BLaER1 treated with 17β-estradiol and CSF1 and Interleukin-3, amounts not matched to agents 10 nM and 100 nM (cell line): ENCODE results near the gene ATRX.
"Not testable (repeated sequence)": the region's sequence is repeated elsewhere in the genome, so short reads cannot be mapped to it uniquely, and the experiment has no call there.

Experiments
- H3K27ac ChIP-seq, 11 experiments: shearing (Covaris generic); formaldehyde crosslinking; 2 replicates each; pipeline ENCODE4 v1.8.1; 2022
- H3K27me3 ChIP-seq, 11 experiments: shearing (Covaris generic); formaldehyde crosslinking; 2 replicates each; pipeline ENCODE4 v1.8.1; 2022
- H3K36me3 ChIP-seq, 11 experiments: shearing (Covaris generic); formaldehyde crosslinking; 2 replicates each; pipeline ENCODE4 v1.8.1; 2022
- H3K4me1 ChIP-seq, 10 experiments: shearing (Covaris generic); formaldehyde crosslinking; 2 replicates each; pipeline ENCODE4 v1.8.1; 2022
- H3K4me2 ChIP-seq, 11 experiments: shearing (Covaris generic); formaldehyde crosslinking; 2 replicates each; pipeline ENCODE4 v1.8.1; 2022
- H3K4me3 ChIP-seq, 10 experiments: shearing (Covaris generic); formaldehyde crosslinking; 2 replicates each; pipeline ENCODE4 v1.8.1; 2022
- H3K9ac ChIP-seq, 11 experiments: shearing (Covaris generic); formaldehyde crosslinking; 2 replicates each; pipeline ENCODE4 v1.8.1; 2022
- H3K9me3 ChIP-seq, 11 experiments: shearing (Covaris generic); formaldehyde crosslinking; replicated peaks in 1 of 11; 2 replicates each; pipeline ENCODE4 v1.8.1; 2022
- H4K20me1 ChIP-seq, 11 experiments: shearing (Covaris generic); formaldehyde crosslinking; 2 replicates each; pipeline ENCODE4 v1.8.1; 2022
- Cebpa-rat ChIP-seq, 11 experiments: shearing (Covaris generic); IDR thresholded peaks; 2 replicates each; pipeline ENCODE4 v1.8.1; 2022

Gene ATRX

DNA sequence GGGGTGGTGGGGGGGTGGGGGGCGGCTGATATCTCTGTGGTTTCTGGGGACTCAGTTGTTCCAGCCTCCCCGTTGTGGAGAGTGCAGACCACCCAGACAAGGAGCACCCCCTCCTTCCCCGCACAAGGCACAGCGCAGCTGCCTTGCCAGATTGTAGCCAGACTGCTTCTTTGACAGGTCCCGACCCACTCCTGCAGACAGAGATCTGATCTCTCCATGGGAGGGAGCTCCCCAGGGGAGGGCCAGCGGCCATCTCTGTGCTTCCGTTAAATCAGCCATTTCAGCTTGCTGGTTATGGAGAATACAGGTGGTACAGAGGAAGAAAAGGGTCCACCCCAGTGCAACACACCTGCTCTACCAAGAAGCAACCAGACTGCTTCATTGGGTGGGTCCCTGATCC, 258.0 kb downstream of the ATRX start:
- Histone ChIP-seq H3K4me3 (no peak overlapping the region), H3K27me3 (peaks cover 36 to 97% (median 83%) of the 10 kb centered on the region in 11 experiments), H3K36me3 (peaks cover 6 to 37% (median 25%) of the 10 kb centered on the region in 11 experiments; a peak in 15 of 22 replicates), H3K9me3 (peaks cover 19 to 30% (median 23%) of the 10 kb centered on the region in 11 experiments), H3K4me2 (no peak overlapping the region), H3K4me1 (no peaks in the 10 kb centered on the region), H3K27ac (no peak overlapping the region), H4K20me1 (peaks cover 0 to 17% (median 4%) of the 10 kb centered on the region in 11 experiments; a peak in 9 of 22 replicates), H3K9ac (no peak overlapping the region)
- TF ChIP-seq Cebpa-rat (IDR thresholded peaks at IDR 0.05) = no peak

DNA sequence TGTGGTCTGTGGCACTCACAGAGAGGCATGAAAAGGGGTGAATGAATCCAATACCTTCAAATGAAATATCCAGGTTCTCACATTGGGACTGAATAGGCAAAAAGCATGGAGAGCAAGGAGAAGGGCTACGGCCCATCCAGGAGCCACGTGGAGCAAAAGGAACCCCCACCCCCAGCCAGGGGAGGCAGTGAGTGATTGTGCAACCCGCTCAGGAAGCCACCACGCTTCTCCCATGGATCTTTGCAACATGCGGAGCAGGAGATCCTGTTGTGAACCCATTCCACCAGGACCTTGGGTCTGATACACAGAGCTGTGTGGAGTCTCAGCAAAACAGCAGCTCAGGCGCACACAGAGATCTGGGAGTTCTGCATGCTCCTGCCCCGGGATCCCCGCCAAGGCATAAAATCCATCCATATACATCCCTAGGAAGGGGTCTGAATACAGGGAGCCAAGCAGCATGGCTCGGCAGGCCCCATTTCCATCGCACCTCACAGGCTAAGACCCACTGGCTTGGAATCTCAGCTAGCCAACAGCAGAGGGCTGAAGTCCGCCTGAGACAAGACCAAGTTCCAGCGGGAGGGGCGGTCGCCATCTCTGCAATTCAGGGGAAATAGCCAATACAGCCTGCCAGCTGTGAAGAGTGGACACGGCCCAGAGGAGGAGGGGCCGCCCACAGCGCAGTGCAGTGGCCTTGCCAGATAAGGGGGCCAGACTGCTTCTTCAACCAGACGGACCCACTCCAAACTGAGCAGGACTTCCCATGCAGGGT, 258.6 kb downstream of the ATRX start:
- TF ChIP-seq Cebpa-rat (IDR thresholded peaks at IDR 0.05) = no peak
- H3K9me3 ChIP-seq = peaks cover 16 to 24% (median 18%) of the 10 kb centered on the region in 11 experiments
- no peak overlapping the region for H3K9ac ChIP-seq
- no peak overlapping the region for H3K4me2 ChIP-seq
- H4K20me1 ChIP-seq = peaks cover 0 to 17% (median 4%) of the 10 kb centered on the region in 11 experiments; a peak in 9 of 22 replicates
- no peak overlapping the region for H3K27ac ChIP-seq
- H3K4me3 ChIP-seq = no peak overlapping the region
- no peaks in the 10 kb centered on the region for H3K4me1 ChIP-seq
- H3K27me3 ChIP-seq = peaks cover 32 to 97% (median 83%) of the 10 kb centered on the region in 11 experiments
- H3K36me3 ChIP-seq = peaks cover 11 to 41% (median 29%) of the 10 kb centered on the region in 11 experiments; a peak in 18 of 22 replicates

GRCh38 chrX:77519765-77520164, 266.3 kb downstream of the ATRX start:
- Histone ChIP-seq H4K20me1 (peaks cover 0 to 6% (median 0%) of the 10 kb centered on the region in 11 experiments; a peak in 2 of 22 replicates), H3K9me3 (peaks cover 27 to 56% (median 37%) of the 10 kb centered on the region in 11 experiments), H3K27me3 (peaks cover 19 to 100% (median 73%) of the 10 kb centered on the region in 11 experiments; a peak in 21 of 22 replicates), H3K36me3 (peaks cover 46 to 82% (median 68%) of the 10 kb centered on the region in 11 experiments), H3K4me3 (no peak overlapping the region), H3K27ac (no peak overlapping the region), H3K9ac (no peak overlapping the region), H3K4me1 (no peaks in the 10 kb centered on the region), H3K4me2 (no peak overlapping the region)
- TF ChIP-seq Cebpa-rat (IDR thresholded peaks at IDR 0.05) = no peak

GRCh38 chrX:77514177-77514576, 271.8 kb downstream of the ATRX start:
- Histone ChIP-seq H3K4me3 (no peak overlapping the region), H3K27me3 (peaks cover 31 to 84% (median 57%) of the 10 kb centered on the region in 11 experiments), H4K20me1 (peaks cover 0 to 8% (median 0%) of the 10 kb centered on the region in 11 experiments; a peak in 2 of 22 replicates), H3K4me2 (no peak overlapping the region), H3K9ac (no peak overlapping the region), H3K27ac (no peak overlapping the region), H3K36me3 (peaks cover 45 to 93% (median 74%) of the 10 kb centered on the region in 11 experiments), H3K9me3 (peaks cover 27 to 45% (median 39%) of the 10 kb centered on the region in 11 experiments), H3K4me1 (no peaks in the 10 kb centered on the region)
- no peak for TF ChIP-seq Cebpa-rat (IDR thresholded peaks at IDR 0.05)

DNA sequence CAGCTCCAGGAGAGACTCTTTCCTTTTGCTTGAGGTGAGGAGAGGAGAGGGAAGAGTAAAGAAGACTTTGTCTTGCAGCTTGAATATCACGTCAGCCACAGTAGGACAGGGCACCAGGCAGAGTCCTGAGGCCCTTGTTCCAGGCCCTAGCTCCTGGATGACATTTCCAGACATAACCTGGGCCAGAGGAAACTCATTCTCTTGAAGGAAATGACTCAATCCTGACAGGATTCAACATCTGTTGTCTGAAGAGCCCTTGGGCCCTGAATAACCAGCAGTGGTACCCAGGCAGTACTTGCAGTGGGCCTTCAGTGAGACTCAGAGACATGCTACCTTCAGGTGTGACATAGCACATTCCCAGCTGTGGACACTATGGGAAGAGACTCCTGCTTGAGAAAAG, 276.0 kb downstream of the ATRX start:
- Histone ChIP-seq H3K4me1 (peaks cover 0 to 14% (median 5%) of the 10 kb centered on the region in 10 experiments; a peak in 10 of 20 replicates), H3K27me3 (peaks cover 4 to 75% (median 69%) of the 10 kb centered on the region in 11 experiments), H3K36me3 (peaks cover 46 to 80% (median 61%) of the 10 kb centered on the region in 11 experiments), H3K27ac (no peak overlapping the region), H3K4me2 (no peak overlapping the region), H3K9ac (no peak overlapping the region), H3K9me3 (peaks cover 14 to 19% (median 18%) of the 10 kb centered on the region in 11 experiments), H3K4me3 (no peak overlapping the region), H4K20me1 (peaks cover 0 to 8% (median 0%) of the 10 kb centered on the region in 11 experiments; a peak in 3 of 22 replicates)
- TF ChIP-seq Cebpa-rat (IDR thresholded peaks at IDR 0.05) = no peak

DNA sequence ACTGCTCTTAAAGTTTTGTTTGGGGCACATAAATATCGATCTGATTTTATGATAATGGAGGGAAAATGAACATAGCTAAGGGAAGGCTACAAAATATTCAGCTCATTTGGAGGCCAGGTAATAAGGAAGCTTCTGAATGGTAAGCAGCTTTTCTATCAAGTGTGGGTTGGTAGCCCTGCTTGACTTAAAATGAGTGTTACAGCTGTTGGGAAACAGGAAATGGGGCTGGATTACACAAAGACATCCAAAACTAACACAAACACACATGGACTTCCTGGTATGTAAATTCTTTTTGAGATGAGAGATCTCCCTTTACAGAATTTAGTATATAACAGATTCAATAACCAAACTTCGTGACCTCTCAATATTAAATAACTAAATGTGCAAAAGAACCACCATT, 280.8 kb downstream of the ATRX start:
- Histone ChIP-seq H3K36me3 (peaks cover 12 to 32% (median 25%) of the 10 kb centered on the region in 11 experiments), H3K27me3 (peaks cover 0 to 51% (median 40%) of the 10 kb centered on the region in 11 experiments), H3K9me3 (no peaks in the 10 kb centered on the region; a peak in 2 of 22 replicates), H3K4me1 (peaks cover 0 to 16% (median 7%) of the 10 kb centered on the region in 10 experiments; a peak in 10 of 20 replicates), H3K4me2 (peak overlapping the region in 6 of 11 experiments; percentile 1 to 53 (median 29); a peak in 9 of 22 replicates), H3K9ac (no peak overlapping the region), H3K27ac (peak overlapping the region in 9 of 11 experiments; percentile 4 to 60 (median 40); a peak in 11 of 22 replicates), H3K4me3 (no peak overlapping the region), H4K20me1 (no peaks in the 10 kb centered on the region; a peak in 1 of 22 replicates)
- TF ChIP-seq Cebpa-rat (IDR thresholded peaks at IDR 0.05) = no peak

DNA sequence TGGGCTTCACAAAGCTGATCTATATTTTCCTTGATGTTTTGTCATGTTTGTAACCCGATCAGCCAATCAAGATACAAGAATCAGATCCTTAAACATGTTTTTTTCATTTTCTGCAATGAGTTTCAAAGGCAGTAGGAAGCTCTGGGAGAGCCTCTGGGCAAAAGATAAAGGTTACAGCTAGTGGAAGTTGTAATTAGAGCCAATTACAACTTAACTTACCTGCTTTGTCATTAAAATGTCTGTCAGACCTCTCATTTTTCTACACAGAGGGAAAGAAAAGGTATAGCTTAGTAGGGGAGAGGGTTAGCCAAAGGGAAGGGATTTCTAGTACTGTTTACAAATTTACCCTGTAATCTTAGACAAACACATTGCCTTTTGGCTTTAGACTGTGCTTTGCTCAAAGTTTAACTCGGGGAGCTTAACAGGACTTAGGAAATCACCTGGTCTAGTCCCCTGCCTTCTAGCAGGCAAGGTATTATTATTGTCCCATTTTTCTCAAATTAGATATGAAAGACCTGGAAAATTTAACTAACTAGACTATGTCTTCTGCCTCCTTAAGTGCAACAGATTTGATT, 283.0 kb downstream of the ATRX start:
- Histone ChIP-seq H3K27me3 (peaks cover 0 to 44% (median 37%) of the 10 kb centered on the region in 11 experiments; a peak in 21 of 22 replicates), H3K4me2 (no peak overlapping the region), H3K36me3 (peaks cover 0 to 14% (median 9%) of the 10 kb centered on the region in 11 experiments; a peak in 13 of 22 replicates), H3K4me3 (no peak overlapping the region), H3K27ac (no peak overlapping the region), H3K4me1 (peaks cover 0 to 16% (median 7%) of the 10 kb centered on the region in 10 experiments; a peak in 10 of 20 replicates), H3K9me3 (peaks cover 0 to 12% (median 0%) of the 10 kb centered on the region in 11 experiments; a peak in 2 of 22 replicates), H4K20me1 (no peaks in the 10 kb centered on the region; a peak in 1 of 22 replicates), H3K9ac (no peak overlapping the region)
- no peak for TF ChIP-seq Cebpa-rat (IDR thresholded peaks at IDR 0.05)

DNA sequence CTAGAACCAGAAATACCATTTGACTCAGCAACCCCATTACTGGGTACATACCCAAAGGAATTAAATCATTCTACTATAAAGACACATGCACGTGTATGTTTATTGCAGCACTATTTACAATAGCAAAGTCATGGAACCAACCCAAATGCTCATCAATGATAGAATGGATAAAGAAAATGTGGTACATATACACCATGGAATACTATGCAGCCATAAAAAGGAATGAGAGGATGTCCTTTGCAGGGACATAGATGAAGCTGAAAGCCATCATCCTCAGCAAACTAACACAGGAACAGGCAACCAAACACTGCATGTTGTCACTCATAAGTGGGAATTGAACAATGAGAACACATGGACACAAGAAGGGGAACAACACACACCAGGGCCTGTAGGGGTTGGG, 285.9 kb downstream of the ATRX start:
- H4K20me1 ChIP-seq, H3K36me3 ChIP-seq, H3K4me3 ChIP-seq, H3K4me2 ChIP-seq, H3K9ac ChIP-seq, H3K4me1 ChIP-seq, H3K27ac ChIP-seq: not testable (repeated sequence)
- Histone ChIP-seq H3K9me3 (peaks cover 0 to 12% (median 0%) of the 10 kb centered on the region in 11 experiments; a peak in 2 of 22 replicates), H3K27me3 (peaks cover 9 to 45% (median 27%) of the 10 kb centered on the region in 11 experiments)
